Adrenal gland (tissue), 12 donors: ENCODE data around the gene TES. TPM values are rescaled to one million over a fixed set of nuclear protein-coding genes. Genes with fewer than 3 reads are reported as not detected.

Source experiments
- DNase-seq, 7 donors: peaks; one replicate each; pipeline ENCODE4 v3.0.0-alpha.2; 2019 to 2020
- H3K27ac ChIP-seq, 5 donors: fragments of 200-600 bp; sonication (generic) in 4 of 5; 1 replicate in 3 of 5; 2 replicates in 2 of 5; pipeline versions ENCODE4 v1.5.1 to v1.8.0; 2016 to 2020; ENCODE audit warnings: mild to moderate bottlenecking in 1 of 5
- H3K27me3 ChIP-seq: fragments of 200-600 bp; 2 replicates; pipeline ENCODE4 v1.8.0; 2021
- H3K36me3 ChIP-seq, 2 donors: fragments of 200-600 bp; replicated peaks in 1 of 2; 1 replicate in 1 of 2; 2 replicates in 1 of 2; pipeline versions ENCODE4 v1.5.1 to v1.8.0; 2018 to 2022
- H3K4me1 ChIP-seq, 2 donors: fragments of 200-600 bp; replicated peaks in 1 of 2; 1 replicate in 1 of 2; 2 replicates in 1 of 2; pipeline versions ENCODE4 v1.5.1 to v1.8.0; 2018 to 2021
- H3K4me3 ChIP-seq, 4 donors: fragments of 200-600 bp; sonication (generic) in 3 of 4; one replicate each; pipeline ENCODE4 v1.5.1; 2016 to 2018
- H3K9me3 ChIP-seq, 3 donors: fragments of 200-600 bp; sonication (generic) in 1 of 3; replicated peaks in 1 of 3; 1 replicate in 2 of 3; 2 replicates in 1 of 3; pipeline versions ENCODE4 v1.5.1 to v1.8.0; 2016 to 2021
- CTCF ChIP-seq, 6 experiments: fragments of 450-650 bp in 4 of 6; fragments of 200-600 bp in 2 of 6; sonication (generic) in 1 of 6; IDR thresholded peaks; 1 replicate in 5 of 6; 2 replicates in 1 of 6; pipeline versions ENCODE4 v1.5.1 to v1.8.0; 2016 to 2021; ENCODE audit warnings: antibody characterized with exemption in 6 of 6, mild to moderate bottlenecking in 2 of 6, moderate library complexity in 1 of 6
- POLR2A ChIP-seq, 2 donors: fragments of 450-650 bp; IDR thresholded peaks; one replicate each; pipeline ENCODE4 v1.6.1; 2017; ENCODE audit warnings: antibody characterized with exemption in 2 of 2, mild to moderate bottlenecking in 2 of 2, moderate library complexity in 1 of 2
- WGBS, 4 donors: extraction: QIAGEN DNeasy Blood & Tissue Kit in 2 of 4; methylation state at CpG; one replicate each; pipeline versions ENCODE4 v1.1.5 to v1.1.7; 2013 to 2017; 5-methylcytosine and 5-hydroxymethylcytosine counted together
- intact Hi-C, 2 donors: fragments of 100-400 bp; cut with DNase I; formaldehyde crosslinking; loops; one replicate each; pipeline versions ENCODE4 v1.14.1 to v1.15.0; 2022 to 2023
- polyA plus RNA-seq, 3 donors: library from polyadenylated mRNA; stranded (reverse); fragments of 200-250 nt in 2 of 3; fragments of 350-450 nt in 1 of 3; fragmentation: Illumina TruSeq in 1 of 3; extraction: RNeasy Lipid Tissue Mini Kit (QIAGEN cat#74804) in 1 of 3; gene quantifications; one replicate each; pipeline ENCODE4 v1.2.3, GENCODE V29; 2013 to 2014
- total RNA-seq, 9 donors: library from RNA; depleted of rRNA in 4 of 9; stranded (reverse); fragments of >200 nt in 4 of 9; fragments of 120-200 nt in 1 of 9; fragmentation: NEBNext Ultra II Directional in 1 of 9; extraction: Animal tissue kit (Norgen Biotek cat#: 25700) in 1 of 9; gene quantifications; one replicate each; pipeline versions ENCODE4 v1.1.0 to v1.2.4, GENCODE V29; 2013 to 2023
- donor health status: healthy with polysubstance abuse.
- donor health status: Bipolar disorder and iron deficiency.
- donor health status: DM: yes; HTN: yes; CAD: no.
- donor health status: DM: no; HTN: no; CAD: no.
- donor health status: DM: no; HTN: no; CAD: no.
- donor health status: DM: yes; HTN: yes; CAD: no.

The TES gene
- total and polyA plus RNA-seq, 12 donors, result 3.9 to 21.8 (median 12.5) TPM

GRCh38 chr7:116230191-116231005, 20.1 kb downstream of the TES start:
- Histone ChIP-seq H3K4me1 (peaks cover 0 to 23% of the 10 kb centered on the region in 2 donors), H3K27me3 (no peaks in the 10 kb centered on the region), H3K9me3 (no peaks in the 10 kb centered on the region), H3K27ac (peak overlapping the region in 1 of 5 donors; percentile 58), H3K4me3 (no peak overlapping the region), H3K36me3 (no peaks in the 10 kb centered on the region)
- TF ChIP-seq POLR2A (IDR thresholded peaks at IDR 0.05), result no peak
- no peak for TF ChIP-seq CTCF (IDR thresholded peaks at IDR 0.05)
- WGBS, 4 donors, result 50 to 77% (median 72%) methylated on average over 4 of the region's 4 CpGs
- intact Hi-C loops, result no loop called here
- DNase-seq, result peak in 1 of 7 donors; percentile 11

- Histone ChIP-seq H3K27ac (no peak overlapping the region), H3K4me1 (peaks cover 0 to 23% of the 10 kb centered on the region in 2 donors), H3K36me3 (no peaks in the 10 kb centered on the region), H3K27me3 (no peaks in the 10 kb centered on the region), H3K9me3 (no peaks in the 10 kb centered on the region), H3K4me3 (no peak overlapping the region)
- intact Hi-C loops, result no loop called here
- 94 to 100% (median 96%) methylated on average over 2 of the region's 2 CpGs for WGBS, 4 donors
- no peak for DNase-seq
- TF ChIP-seq POLR2A (IDR thresholded peaks at IDR 0.05), result no peak
- TF ChIP-seq CTCF (IDR thresholded peaks at IDR 0.05), result no peak
Observed at GRCh38 chr7:116231543-116231942, 21.2 kb downstream of the TES start.

GRCh38 chr7:116231949-116232348, 21.6 kb downstream of the TES start:
- no peaks in the 10 kb centered on the region for H3K27me3 ChIP-seq
- intact Hi-C loops, result no loop called here
- TF ChIP-seq CTCF (IDR thresholded peaks at IDR 0.05) (no peak), POLR2A (IDR thresholded peaks at IDR 0.05) (no peak)
- no peak overlapping the region for H3K27ac ChIP-seq
- H3K36me3 ChIP-seq, result no peaks in the 10 kb centered on the region
- H3K4me3 ChIP-seq, result no peak overlapping the region
- 74 to 86% (median 76%) methylated on average over 1 of the region's 1 CpG for WGBS, 4 donors
- peaks cover 0 to 23% of the 10 kb centered on the region in 2 donors for H3K4me1 ChIP-seq
- H3K9me3 ChIP-seq, result no peaks in the 10 kb centered on the region
- no peak for DNase-seq

- no peak for DNase-seq
- no peak overlapping the region for H3K27ac ChIP-seq
- H3K27me3 ChIP-seq, result no peaks in the 10 kb centered on the region
- intact Hi-C loops, result no loop called here
- peaks cover 0 to 23% of the 10 kb centered on the region in 2 donors for H3K4me1 ChIP-seq
- no peaks in the 10 kb centered on the region for H3K9me3 ChIP-seq
- no peaks in the 10 kb centered on the region for H3K36me3 ChIP-seq
- H3K4me3 ChIP-seq, result no peak overlapping the region
- TF ChIP-seq POLR2A (IDR thresholded peaks at IDR 0.05), result no peak
- no peak for TF ChIP-seq CTCF (IDR thresholded peaks at IDR 0.05)
Observed at GRCh38 chr7:116232350-116232749, 22.0 kb downstream of the TES start.
